HepG2 (cell line): ENCODE data around the gene LCE2C. TPM values are rescaled to one million over a fixed set of nuclear protein-coding genes. Genes with fewer than 3 reads are reported as not detected.

Source experiments
- ATAC-seq: fragments of 200-7000 bp; cut with Tn5 transposase; 3 replicates; pipeline ENCODE4 v1.9.1; 2020; ENCODE audit warnings: mild to moderate bottlenecking, moderate library complexity
- BruUV-seq: library from RNA; stranded (reverse); fragments of 400-500 nt; replicated peaks from 2 replicates; lab custom pipeline; 2021; lab: Mats Ljungman, UMichigan
- CTCF ChIA-PET: fragments of 300-600 bp; formaldehyde crosslinking; extraction: SDS; loops from one replicate; lab custom pipeline; 2021; ENCODE audit warnings: low total read pairs, inconsistent platforms, low intra/inter-chr PET ratio; lab: Yijun Ruan, JAX
- POLR2A ChIA-PET: fragments of 350-600 bp; sonication (Branson Sonifier 250); formaldehyde crosslinking; loops from one replicate; lab custom pipeline; 2020; ENCODE audit warnings: antibody characterized with exemption, inconsistent platforms; lab: Yijun Ruan, JAX
- DNase-seq: peaks from one replicate; pipeline ENCODE4 v3.0.0-alpha.2; 2015; ENCODE audit warnings: low spot score
- FAIRE-seq: peaks from 3 replicates; lab custom pipeline; 2011; peaks lifted over from hg19 to GRCh38; lab: Jason Lieb, UNC
- H2AFZ ChIP-seq: one replicate; pipeline ENCODE4 v1.6.1; 2011; ENCODE audit warnings: low read length, inconsistent platforms
- H3K27ac ChIP-seq: fragments of 300-600 bp; 3 replicates; pipeline ENCODE4 v1.8.0; 2011; ENCODE audit warnings: mixed run types, mild to moderate bottlenecking, mixed read lengths, low read length, inconsistent platforms; ENCODE audit not compliant: insufficient read depth; ENCODE audit errors: extremely low read length
- H3K27me3 ChIP-seq, 2 experiments: fragments of 200-600 bp in 1 of 2; 2 replicates in 1 of 2; 3 replicates in 1 of 2; pipeline versions ENCODE4 v1.6.0 to v1.8.0; 2011; ENCODE audit warnings: low read length in 2 of 2, mild to moderate bottlenecking in 2 of 2, moderate library complexity in 2 of 2, inconsistent platforms in 1 of 2; ENCODE audit not compliant: insufficient read depth in 2 of 2, control insufficient read depth in 1 of 2
- H3K36me3 ChIP-seq, 2 experiments: fragments of 200-600 bp in 1 of 2; replicated peaks in 1 of 2; 2 replicates in 1 of 2; 3 replicates in 1 of 2; pipeline versions ENCODE4 v1.5.1 to v1.8.0; 2011; ENCODE audit warnings: low read length in 2 of 2, inconsistent platforms in 1 of 2; ENCODE audit not compliant: insufficient read depth in 2 of 2, control insufficient read depth in 1 of 2
- H3K4me1 ChIP-seq: 2 replicates; pipeline ENCODE4 v1.5.1; 2012; ENCODE audit warnings: low read length, inconsistent platforms; ENCODE audit not compliant: insufficient read depth
- H3K4me2 ChIP-seq: 2 replicates; pipeline ENCODE4 v1.6.0; 2011; ENCODE audit warnings: low read depth, low read length, inconsistent platforms
- H3K4me3 ChIP-seq, 3 experiments: fragments of 200-600 bp in 1 of 3; sonication (generic), shearing (Covaris generic) in 1 of 3; replicated peaks in 1 of 3; 2 replicates each; pipeline ENCODE4 v1.5.1; 2011 to 2016; ENCODE audit warnings: low read length in 3 of 3, inconsistent platforms in 2 of 3, low read depth in 2 of 3, mild to moderate bottlenecking in 2 of 3, control low read depth in 1 of 3, mixed read lengths in 1 of 3; ENCODE audit not compliant: insufficient read depth in 1 of 3
- H3K79me2 ChIP-seq: one replicate; pipeline ENCODE4 v1.6.1; 2011; ENCODE audit warnings: low read length, inconsistent platforms; ENCODE audit not compliant: insufficient read depth
- H3K9ac ChIP-seq: 2 replicates; pipeline ENCODE4 v1.6.0; 2011; ENCODE audit warnings: mild to moderate bottlenecking, low read depth, low read length, inconsistent platforms; ENCODE audit not compliant: insufficient read depth
- H3K9me3 ChIP-seq: 2 replicates; pipeline ENCODE4 v1.5.1; 2012; ENCODE audit warnings: mild to moderate bottlenecking, low read length
- H4K20me1 ChIP-seq: 2 replicates; pipeline ENCODE4 v1.6.0; 2011; ENCODE audit warnings: inconsistent platforms, mild to moderate bottlenecking, low read length, moderate library complexity; ENCODE audit not compliant: insufficient read depth
- ATAD3A ChIP-seq: sonication (generic); formaldehyde crosslinking; IDR thresholded peaks from 2 replicates; pipeline ENCODE4 v1.4.0; 2020; ENCODE audit warnings: missing genetic modification reagents
- BRF2 ChIP-seq: sonication (generic); formaldehyde crosslinking; IDR thresholded peaks from 2 replicates; pipeline ENCODE4 v1.8.1; 2022; ENCODE audit warnings: mild to moderate bottlenecking, missing genetic modification reagents
- CBFB ChIP-seq: sonication (generic); formaldehyde crosslinking; IDR thresholded peaks from 2 replicates; pipeline ENCODE4 v1.4.0; 2020; ENCODE audit warnings: missing genetic modification reagents
- IRF1 ChIP-seq: sonication (generic); formaldehyde crosslinking; IDR thresholded peaks from 2 replicates; pipeline ENCODE4 v1.4.0; 2020; ENCODE audit warnings: low read depth, mild to moderate bottlenecking, missing genetic modification reagents
- LBX2 ChIP-seq: sonication (generic); formaldehyde crosslinking; IDR thresholded peaks from 2 replicates; pipeline ENCODE4 v1.5.0; 2020; ENCODE audit warnings: missing genetic modification reagents, mild to moderate bottlenecking, borderline replicate concordance
- LCORL ChIP-seq, 2 experiments: fragments of 450-650 bp in 1 of 2; sonication (generic) in 1 of 2; formaldehyde crosslinking in 1 of 2; IDR thresholded peaks; 2 replicates each; pipeline versions ENCODE4 v1.5.0 to v1.6.1; 2017 to 2020; ENCODE audit warnings: antibody characterized with exemption in 1 of 2, missing genetic modification reagents in 1 of 2
- SNAI1 ChIP-seq: sonication (generic); formaldehyde crosslinking; IDR thresholded peaks from 2 replicates; pipeline ENCODE4 v1.5.0; 2020; ENCODE audit warnings: mild to moderate bottlenecking, missing genetic modification reagents, borderline replicate concordance
- ZBTB8A ChIP-seq: sonication (generic); formaldehyde crosslinking; IDR thresholded peaks from 2 replicates; pipeline ENCODE4 v1.4.0; 2020; ENCODE audit warnings: mild to moderate bottlenecking, low read depth, missing genetic modification reagents, borderline replicate concordance
- ZNF234 ChIP-seq: sonication (generic); formaldehyde crosslinking; conservative IDR thresholded peaks from 2 replicates; pipeline ENCODE4 v1.5.1; 2020; ENCODE audit warnings: mild to moderate bottlenecking, missing genetic modification reagents
- ZNF414 ChIP-seq: sonication (generic); formaldehyde crosslinking; IDR thresholded peaks from 2 replicates; pipeline ENCODE4 v1.5.0; 2020; ENCODE audit warnings: missing genetic modification reagents
- ZNF546 ChIP-seq: sonication (generic); formaldehyde crosslinking; conservative IDR thresholded peaks from 2 replicates; pipeline ENCODE4 v1.8.1; 2023; ENCODE audit warnings: mild to moderate bottlenecking, missing genetic modification reagents
- ZNF569 ChIP-seq: sonication (generic); formaldehyde crosslinking; IDR thresholded peaks from 2 replicates; pipeline ENCODE4 v1.5.0; 2020; ENCODE audit warnings: mild to moderate bottlenecking, missing genetic modification reagents, moderate library complexity, borderline replicate concordance
- ZNF713 ChIP-seq: sonication (generic); formaldehyde crosslinking; IDR thresholded peaks from 2 replicates; pipeline ENCODE4 v1.4.0; 2020; ENCODE audit warnings: mild to moderate bottlenecking, missing genetic modification reagents
- WGBS: methylation state at CpG from one replicate; pipeline ENCODE4 v1.1.6; 2017; ENCODE audit warnings: low lambda C conversion rate; 5-methylcytosine and 5-hydroxymethylcytosine counted together
- in situ Hi-C: cut with HindIII; loops from 2 replicates; pipeline ENCODE4 v1.10.0; 2017; ENCODE audit warnings: low pct_unique_long_range_greater_than_20kb; ENCODE audit not compliant: extremely low pct_ligation_motif_present
- intact Hi-C: fragments of 100-400 bp; cut with micrococcal nuclease; formaldehyde crosslinking; loops from one replicate; pipeline ENCODE4 v1.10.0; 2022; ENCODE audit not compliant: unreplicated experiment
- polyA plus RNA-seq, 8 experiments: library from polyadenylated mRNA; depleted of rRNA in 3 of 8; stranded (reverse) in 7 of 8; unstranded in 1 of 8; fragments of >200 nt; fragmentation: Illumina TruSeq in 4 of 8; extraction: Trizol in 4 of 8; gene quantifications; 2 replicates each; pipeline versions ENCODE4 v1.2.1 to v1.2.3, GENCODE V29; 2011 to 2016; ENCODE audit warnings: low read depth in 4 of 8, missing spikeins in 1 of 8, mixed read lengths in 1 of 8; ENCODE audit not compliant: insufficient read depth in 1 of 8
- total RNA-seq, 5 experiments: library from RNA; depleted of rRNA; stranded (reverse); fragments of >200 nt; fragmentation: Illumina TruSeq; extraction: Trizol; gene quantifications; 2 replicates each; pipeline ENCODE4 v1.2.3, GENCODE V29; 2016; ENCODE audit warnings: low read depth in 1 of 5

Gene LCE2C
- total and polyA plus RNA-seq, 2 of the 13 experiments (the other 11 are each of a cell fraction or from before 2014, with no cell fraction given) = not detected

- no TSS peak for BruUV-seq
- ATAC-seq (no peak), FAIRE-seq (no peak), DNase-seq (no peak)
- H3K9me3 ChIP-seq = no peaks in the 10 kb centered on the region
- ChIA-PET CTCF (no interaction called here), POLR2A (no interaction called here)
- H3K9ac ChIP-seq = no peak overlapping the region
- H3K27ac ChIP-seq = no peak overlapping the region
- TF ChIP-seq LCORL (IDR thresholded peaks at IDR 0.05) (no peak), LCORL (CRISPR knock-in tag; IDR thresholded peaks at IDR 0.05) (no peak), LBX2 (CRISPR knock-in tag) (no peak), ZNF546 (no peak)
- no peaks in the 10 kb centered on the region for H3K4me1 ChIP-seq
- no peaks in the 10 kb centered on the region for H3K36me3 ChIP-seq
- no peaks in the 10 kb centered on the region for H3K79me2 ChIP-seq
- no peak overlapping the region for H2AFZ ChIP-seq
- 0% methylated on average over 2 of the region's 3 CpGs for WGBS
- no peak overlapping the region for H3K4me3 ChIP-seq
- in situ Hi-C loops = no loop called here
- no peaks in the 10 kb centered on the region for H3K27me3 ChIP-seq
- intact Hi-C loops = no loop called here
- H4K20me1 ChIP-seq = no peaks in the 10 kb centered on the region
- no peak overlapping the region for H3K4me2 ChIP-seq
Observed at GRCh38 chr1:152645146-152645545, 29.9 kb upstream of the LCE2C start.

- DNase-seq = no peak
- Histone ChIP-seq H3K4me1 (no peaks in the 10 kb centered on the region), H3K27ac (no peak overlapping the region), H4K20me1 (no peaks in the 10 kb centered on the region), H3K27me3 (no peaks in the 10 kb centered on the region), H2AFZ (no peak overlapping the region), H3K9ac (no peak overlapping the region), H3K4me3 (no peak overlapping the region), H3K36me3 (no peaks in the 10 kb centered on the region), H3K79me2 (no peaks in the 10 kb centered on the region), H3K9me3 (no peaks in the 10 kb centered on the region), H3K4me2 (no peak overlapping the region)
- POLR2A ChIA-PET = no interaction called here
- FAIRE-seq = no peak
- intact Hi-C loops (no loop called here), in situ Hi-C loops (no loop called here)
- no peak for ATAC-seq
- CTCF ChIA-PET = no interaction called here
- BruUV-seq = no TSS peak
- no peak for TF ChIP-seq ZNF713 (CRISPR knock-in tag)
- no peak for TF ChIP-seq ZNF569 (CRISPR knock-in tag)
- no peak for TF ChIP-seq ZBTB8A (CRISPR knock-in tag)
- TF ChIP-seq ZNF234 (CRISPR knock-in tag) = no peak
- TF ChIP-seq SNAI1 (CRISPR knock-in tag) = no peak
- no peak for TF ChIP-seq ZNF414 (CRISPR knock-in tag)
- TF ChIP-seq ATAD3A (CRISPR knock-in tag) = no peak
- TF ChIP-seq CBFB (CRISPR knock-in tag) = no peak
- no peak for TF ChIP-seq IRF1 (CRISPR knock-in tag)
- no peak for TF ChIP-seq BRF2 (CRISPR knock-in tag)
Observed at GRCh38 chr1:152646656-152647055, 28.4 kb upstream of the LCE2C start.
